WTC11 (cell line): ENCODE data around the gene ZBTB24. TPM values are rescaled to one million over a fixed set of nuclear protein-coding genes. Genes with fewer than 3 reads are reported as not detected.

Experiments used
- ATAC-seq: fragments of 200-7000 bp; cut with Tn5 transposase; 2 replicates; pipeline ENCODE4 v1.10.0; 2021; ENCODE audit warnings: mild to moderate bottlenecking, moderate library complexity
- CTCF ChIA-PET: fragments of 300-600 bp; sonication (Branson Sonifier 250); formaldehyde crosslinking; loops from one replicate; lab custom pipeline; 2021; ENCODE audit warnings: antibody characterized with exemption; lab: Charles Lee
- POLR2A ChIA-PET: fragments of 350-600 bp; sonication (Branson Sonifier 250); formaldehyde crosslinking; loops from one replicate; lab custom pipeline; 2021; ENCODE audit warnings: antibody characterized with exemption; lab: Charles Lee
- DNase-seq: peaks from one replicate; pipeline ENCODE4 v3.0.0; 2021; ENCODE audit warnings: low spot score
- H3K27ac Mint-ChIP-seq: 2 replicates; pipeline ENCODE4 v1.8.0; 2021; ENCODE audit warnings: mixed read lengths
- H3K27me3 Mint-ChIP-seq: 2 replicates; pipeline ENCODE4 v1.8.0; 2021; ENCODE audit warnings: low read depth, mild to moderate bottlenecking, moderate library complexity, mixed read lengths
- H3K36me3 Mint-ChIP-seq: 2 replicates; pipeline ENCODE4 v1.8.0; 2021; ENCODE audit warnings: mixed read lengths
- H3K4me1 Mint-ChIP-seq: 2 replicates; pipeline ENCODE4 v1.8.0; 2022; ENCODE audit warnings: mixed read lengths
- H3K4me3 Mint-ChIP-seq: 2 replicates; pipeline ENCODE4 v1.8.0; 2021; ENCODE audit warnings: mild to moderate bottlenecking, moderate library complexity, mixed read lengths
- H3K9me3 Mint-ChIP-seq: 2 replicates; pipeline ENCODE4 v1.8.0; 2021; ENCODE audit warnings: mixed read lengths
- ARID4B ChIP-seq: sonication (generic); formaldehyde crosslinking; IDR thresholded peaks from 2 replicates; pipeline ENCODE4 v1.8.0; 2023; ENCODE audit warnings: missing genetic modification reagents, mild to moderate bottlenecking, borderline replicate concordance
- E2F1 ChIP-seq: sonication (generic); formaldehyde crosslinking; IDR thresholded peaks from 2 replicates; pipeline ENCODE4 v1.8.0; 2022; ENCODE audit warnings: mild to moderate bottlenecking, missing genetic modification reagents
- E2F4 ChIP-seq: sonication (generic); formaldehyde crosslinking; IDR thresholded peaks from 2 replicates; pipeline ENCODE4 v1.8.1; 2022; ENCODE audit warnings: low read depth, mild to moderate bottlenecking, moderate library complexity, missing genetic modification reagents, borderline replicate concordance
- FOXP1 ChIP-seq: sonication (generic); formaldehyde crosslinking; IDR thresholded peaks from 2 replicates; pipeline ENCODE4 v1.8.0; 2022; ENCODE audit warnings: missing genetic modification reagents, mild to moderate bottlenecking, moderate library complexity, borderline replicate concordance
- HMGXB4 ChIP-seq: sonication (generic); formaldehyde crosslinking; IDR thresholded peaks from 2 replicates; pipeline ENCODE4 v1.8.1; 2023; ENCODE audit warnings: mild to moderate bottlenecking, moderate library complexity, missing genetic modification reagents
- RELA ChIP-seq: sonication (generic); formaldehyde crosslinking; IDR thresholded peaks from 2 replicates; pipeline ENCODE4 v1.8.1; 2022; ENCODE audit warnings: missing genetic modification reagents, mild to moderate bottlenecking, borderline replicate concordance
- SP1 ChIP-seq: sonication (generic); formaldehyde crosslinking; conservative IDR thresholded peaks from 2 replicates; pipeline ENCODE4 v1.8.1; 2022; ENCODE audit warnings: missing genetic modification reagents
- TEAD1 ChIP-seq: sonication (generic); formaldehyde crosslinking; IDR thresholded peaks from 2 replicates; pipeline ENCODE4 v1.8.0; 2022; ENCODE audit warnings: mild to moderate bottlenecking, missing genetic modification reagents
- TP53 ChIP-seq: sonication (generic); formaldehyde crosslinking; IDR thresholded peaks from 2 replicates; pipeline ENCODE4 v1.8.1; 2023; ENCODE audit warnings: mild to moderate bottlenecking, missing genetic modification reagents
- ZMAT4 ChIP-seq: fragments of 250-450 bp; sonication (Bioruptor Pico); IDR thresholded peaks from 2 replicates; pipeline ENCODE4 v1.9.0; 2021; ENCODE audit warnings: mild to moderate bottlenecking
- ZNF532 ChIP-seq: fragments of 250-450 bp; sonication (Bioruptor Pico); IDR thresholded peaks from 2 replicates; pipeline ENCODE4 v1.9.0; 2021; ENCODE audit warnings: mild to moderate bottlenecking, borderline replicate concordance
- total RNA-seq: library from RNA; stranded (reverse); gene quantifications from 3 replicates; pipeline ENCODE4 v1.2.3, GENCODE V29; 2021

Gene ZBTB24
- total RNA-seq, 1 experiment from 2014 or later = 14.7 TPM

GRCh38 chr6:109455437-109456110, 27.4 kb downstream of the ZBTB24 start, which contains the start of gene MICAL1 (continued):
- no peak for TF ChIP-seq E2F4 (CRISPR knock-in tag)
- no peak; the same call in 1 of the 2 replicates for TF ChIP-seq ARID4B
- TF ChIP-seq FOXP1 (CRISPR knock-in tag) = no peak; the same call in 1 of the 2 replicates
- TF ChIP-seq RELA (CRISPR knock-in tag) = no peak
- no peak for TF ChIP-seq E2F1
- TF ChIP-seq ZNF532 = no peak
- TF ChIP-seq HMGXB4 (CRISPR knock-in tag) = 0 out of 2 replicates have a peak, but pooled peaks have one; percentile 1

- peak; percentile 5 for ATAC-seq
- Mint-ChIP-seq H3K36me3 (peaks cover 10% of the 10 kb centered on the region; the same call in 1 of the 2 replicates), H3K27ac (peak overlapping the region; percentile 42), H3K9me3 (no peaks in the 10 kb centered on the region), H3K4me1 (peaks cover 47% of the 10 kb centered on the region), H3K27me3 (no peaks in the 10 kb centered on the region; the same call in 1 of the 2 replicates), H3K4me3 (peak overlapping the region; percentile 92)
- CTCF ChIA-PET = interaction anchor here (0.6 to 2.6 kb wide), 7 partner anchors 11 to 1279 kb away, joined by 3 to 24 read pairs (median 4); partner anchors contain the start of genes PPIL6 and SMPD2
- POLR2A ChIA-PET = interaction anchor here (0.9 to 3.3 kb wide), 3 partner anchors 14 to 72 kb away, joined by 3 to 13 read pairs (median 4); partner anchors contain the start of genes PPIL6 and SMPD2
- DNase-seq = no peak
- TF ChIP-seq SP1 (CRISPR knock-in tag) = peak; percentile 46; the same call in 1 of the 2 replicates
- TF ChIP-seq TP53 (CRISPR knock-in tag) = 0 out of 2 replicates have a peak, but pooled peaks have one; percentile 1
- no peak for TF ChIP-seq ZMAT4 (CRISPR knock-in tag)
- 0 out of 2 replicates have a peak, but pooled peaks have one; percentile 14 for TF ChIP-seq TEAD1 (CRISPR knock-in tag)
- 0 out of 2 replicates have a peak, but pooled peaks have one; percentile 24 for TF ChIP-seq HMGXB4 (CRISPR knock-in tag)
These were observed 28.3 kb downstream of the ZBTB24 start for GRCh38 chr6:109454496-109455436.
